ENCODE results near the gene GPRC5D. TPM values are rescaled to one million over a fixed set of nuclear protein-coding genes. Genes with fewer than 3 reads are reported as not detected.
A peak's percentile ranks its signal among the peaks of the same experiment; 100 is the strongest.

The GPRC5D gene
- total RNA-seq, 1 donor = not detected

GRCh38 chr12:12924169-12924568 is 27.8 kb downstream of the GPRC5D start:
- TF ChIP-seq, protein P1, sequence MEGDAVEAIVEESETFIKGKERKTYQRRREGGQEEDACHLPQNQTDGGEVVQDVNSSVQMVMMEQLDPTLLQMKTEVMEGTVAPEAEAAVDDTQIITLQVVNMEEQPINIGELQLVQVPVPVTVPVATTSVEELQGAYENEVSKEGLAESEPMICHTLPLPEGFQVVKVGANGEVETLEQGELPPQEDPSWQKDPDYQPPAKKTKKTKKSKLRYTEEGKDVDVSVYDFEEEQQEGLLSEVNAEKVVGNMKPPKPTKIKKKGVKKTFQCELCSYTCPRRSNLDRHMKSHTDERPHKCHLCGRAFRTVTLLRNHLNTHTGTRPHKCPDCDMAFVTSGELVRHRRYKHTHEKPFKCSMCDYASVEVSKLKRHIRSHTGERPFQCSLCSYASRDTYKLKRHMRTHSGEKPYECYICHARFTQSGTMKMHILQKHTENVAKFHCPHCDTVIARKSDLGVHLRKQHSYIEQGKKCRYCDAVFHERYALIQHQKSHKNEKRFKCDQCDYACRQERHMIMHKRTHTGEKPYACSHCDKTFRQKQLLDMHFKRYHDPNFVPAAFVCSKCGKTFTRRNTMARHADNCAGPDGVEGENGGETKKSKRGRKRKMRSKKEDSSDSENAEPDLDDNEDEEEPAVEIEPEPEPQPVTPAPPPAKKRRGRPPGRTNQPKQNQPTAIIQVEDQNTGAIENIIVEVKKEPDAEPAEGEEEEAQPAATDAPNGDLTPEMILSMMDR (IDR thresholded peaks at IDR 0.05; ENCODE audit: insufficient read depth, low read depth, low read length) = no peak
- no peak for DNase-seq (ENCODE audit: low read depth)
- H3K4me3 ChIP-seq (ENCODE audit: low read depth, low read length) = no peak overlapping the region

DNA sequence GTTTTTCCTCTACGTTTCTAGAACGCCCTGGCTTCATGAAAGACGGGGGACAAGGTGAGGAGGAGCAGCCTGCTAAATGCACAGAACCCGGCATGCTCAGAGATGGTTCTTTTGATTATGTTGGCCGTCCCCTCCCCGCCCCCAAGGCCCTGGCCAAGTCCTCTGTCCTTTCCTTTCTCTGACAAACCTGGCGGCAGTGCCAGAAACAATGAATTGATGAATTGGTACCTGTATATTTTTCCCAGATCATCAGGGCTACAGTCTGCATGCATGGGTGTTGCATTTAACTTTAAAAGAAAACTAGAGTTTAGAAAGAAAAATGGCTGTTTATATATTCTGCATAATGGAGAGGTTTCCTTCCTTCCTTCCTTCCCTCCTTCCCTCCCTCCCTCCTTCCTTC is 29.0 kb downstream of the GPRC5D start:
- H3K4me3 ChIP-seq (ENCODE audit: low read depth, low read length) = no peak overlapping the region
- DNase-seq (ENCODE audit: low read depth) = no peak
- TF ChIP-seq, protein P1 (IDR thresholded peaks at IDR 0.05; ENCODE audit: insufficient read depth, low read depth, low read length) = no peak

DNA sequence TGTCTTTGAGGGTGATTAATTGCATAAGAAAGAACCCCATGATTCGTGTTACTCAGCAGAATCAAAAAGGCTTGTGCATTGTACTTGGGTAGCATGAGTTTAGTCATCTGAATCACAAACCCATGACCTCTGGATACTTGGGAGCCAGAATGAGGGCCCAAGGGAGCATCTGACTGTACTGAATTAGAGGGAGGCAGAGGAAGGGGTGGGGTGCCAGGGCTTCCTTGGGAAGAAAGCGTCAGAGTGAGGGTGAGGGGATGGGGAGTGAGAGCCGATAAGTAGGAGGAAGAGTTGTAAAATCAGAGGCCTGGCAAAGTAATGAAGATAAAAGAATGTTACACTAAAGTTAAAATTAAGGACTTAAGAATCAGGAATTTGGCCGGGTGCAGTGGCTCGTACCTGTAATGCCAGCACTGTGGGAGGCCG is 29.8 kb downstream of the GPRC5D start:
- TF ChIP-seq, protein P1 (IDR thresholded peaks at IDR 0.05; ENCODE audit: insufficient read depth, low read depth, low read length) = no peak
- peak; percentile 77 for DNase-seq (ENCODE audit: low read depth)
- H3K4me3 ChIP-seq (ENCODE audit: low read depth, low read length) = no peak overlapping the region

DNA sequence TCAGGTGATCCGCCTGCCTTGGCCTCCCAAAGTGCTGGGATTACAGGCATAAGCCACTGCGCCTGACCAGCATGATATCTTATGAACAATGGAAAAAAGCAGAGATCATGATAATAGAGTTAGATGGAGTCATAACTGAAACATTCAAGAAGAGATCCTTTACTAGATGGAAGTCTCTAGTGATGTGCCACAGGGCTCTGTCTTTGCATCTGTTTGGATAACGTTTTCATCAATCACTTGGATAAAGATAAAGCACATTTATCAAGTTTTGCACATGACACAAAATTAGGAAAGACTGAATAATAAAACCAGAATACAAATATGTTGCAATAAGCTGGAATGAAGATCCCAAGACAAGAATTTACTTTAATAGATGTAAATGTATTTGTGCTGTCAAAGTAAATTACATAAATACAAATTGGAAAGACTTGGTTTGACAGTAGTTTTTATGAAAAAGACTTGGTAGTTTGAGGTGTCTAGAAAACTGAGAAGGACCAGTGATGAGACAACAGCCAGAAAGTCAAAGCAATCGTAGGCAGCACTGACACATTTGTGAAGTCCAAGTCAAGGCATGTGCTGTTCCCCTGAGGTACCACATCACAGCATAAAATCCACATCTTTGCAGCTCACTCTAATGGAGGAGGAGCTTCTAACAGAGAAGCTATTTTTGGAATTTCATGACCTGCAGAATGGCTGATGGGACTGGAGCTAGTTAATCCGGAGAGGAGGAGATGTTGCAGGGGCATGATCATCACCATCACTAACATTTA is 32.1 kb downstream of the GPRC5D start:
- H3K4me3 ChIP-seq (ENCODE audit: low read depth, low read length) = no peak overlapping the region
- TF ChIP-seq, protein P1 (IDR thresholded peaks at IDR 0.05; ENCODE audit: insufficient read depth, low read depth, low read length) = no peak
- DNase-seq (ENCODE audit: low read depth) = no peak

GRCh38 chr12:12918781-12919389 is 33.1 kb downstream of the GPRC5D start:
- no peak overlapping the region for H3K4me3 ChIP-seq (ENCODE audit: low read depth, low read length)
- DNase-seq (ENCODE audit: low read depth) = no peak

DNA sequence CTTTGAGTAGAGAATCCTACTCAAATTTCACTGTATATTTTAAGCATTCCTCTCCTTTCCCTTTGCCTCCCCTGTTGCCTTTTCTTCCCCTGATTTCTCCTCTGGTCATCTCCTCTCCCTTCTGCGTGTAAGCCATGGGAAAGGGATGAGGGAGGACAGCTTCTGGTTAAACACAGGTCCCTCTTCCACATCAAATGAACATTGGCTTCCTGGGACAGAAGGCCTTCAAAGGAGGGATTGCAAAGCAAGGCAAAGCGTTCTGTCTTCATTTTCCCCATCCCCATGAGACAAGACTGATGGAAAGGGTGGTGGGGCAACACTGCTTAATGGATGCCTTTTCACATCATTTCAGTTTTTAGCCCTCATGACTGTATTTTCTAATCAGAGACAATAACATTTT is 34.5 kb downstream of the GPRC5D start:
- DNase-seq (ENCODE audit: low read depth) = no peak
- TF ChIP-seq, protein P1 (IDR thresholded peaks at IDR 0.05; ENCODE audit: insufficient read depth, low read depth, low read length) = no peak
- no peak overlapping the region for H3K4me3 ChIP-seq (ENCODE audit: low read depth, low read length)

More at GRCh38 chr12:12918781-12919389, 33.1 kb downstream of the GPRC5D start:
- TF ChIP-seq, protein P1 (IDR thresholded peaks at IDR 0.05; ENCODE audit: insufficient read depth, low read depth, low read length) = no peak
